Astrocyte (in vitro differentiated cells and primary cell): ENCODE data around the gene TSPAN32. TPM values are rescaled to one million over a fixed set of nuclear protein-coding genes. Genes with fewer than 3 reads are reported as not detected.

ENCODE experiments used
- DNase-seq: peaks from one replicate; pipeline ENCODE4 v3.0.0-alpha.2; 2010; ENCODE audit warnings: low read depth
- FAIRE-seq: peaks from 2 replicates; lab custom pipeline; 2011; peaks lifted over from hg19 to GRCh38; lab: Jason Lieb, UNC
- H2AFZ ChIP-seq: 2 replicates; pipeline ENCODE4 v1.6.0; 2012; ENCODE audit warnings: low read depth, low read length, inconsistent platforms
- H3K27ac ChIP-seq: 2 replicates; pipeline ENCODE4 v1.5.1; 2011; ENCODE audit warnings: low read depth, low read length, inconsistent platforms
- H3K27me3 ChIP-seq: 2 replicates; pipeline ENCODE4 v1.6.0; 2011; ENCODE audit warnings: low read length, inconsistent platforms; ENCODE audit not compliant: insufficient read depth
- H3K36me3 ChIP-seq: 2 replicates; pipeline ENCODE4 v1.5.1; 2011; ENCODE audit warnings: low read length, inconsistent platforms; ENCODE audit not compliant: insufficient read depth
- H3K4me1 ChIP-seq: 2 replicates; pipeline ENCODE4 v1.5.1; 2011; ENCODE audit warnings: low read length, inconsistent platforms; ENCODE audit not compliant: insufficient read depth
- H3K4me2 ChIP-seq: 2 replicates; pipeline ENCODE4 v1.6.0; 2012; ENCODE audit warnings: low read length, inconsistent platforms
- H3K4me3 ChIP-seq: 2 replicates; pipeline ENCODE4 v1.5.1; 2011; ENCODE audit warnings: low read depth, mild to moderate bottlenecking, low read length, inconsistent platforms; ENCODE audit not compliant: insufficient read depth
- H3K79me2 ChIP-seq: 2 replicates; pipeline ENCODE4 v1.6.0; 2012; ENCODE audit warnings: mild to moderate bottlenecking, low read length, inconsistent platforms; ENCODE audit not compliant: insufficient read depth
- H3K9ac ChIP-seq: 2 replicates; pipeline ENCODE4 v1.6.0; 2012; ENCODE audit warnings: mild to moderate bottlenecking, low read length, inconsistent platforms
- H3K9me3 ChIP-seq: 2 replicates; pipeline ENCODE4 v1.5.1; 2012; ENCODE audit warnings: low read depth, mild to moderate bottlenecking, low read length, inconsistent platforms; ENCODE audit not compliant: insufficient read depth
- H4K20me1 ChIP-seq: 2 replicates; pipeline ENCODE4 v1.6.0; 2012; ENCODE audit warnings: low read length, inconsistent platforms; ENCODE audit not compliant: insufficient read depth
- H3K27ac Mint-ChIP-seq: one replicate; pipeline ENCODE4 v1.8.0; 2021; ENCODE audit warnings: mild to moderate bottlenecking, mixed read lengths; ENCODE audit not compliant: unreplicated experiment
- H3K27me3 Mint-ChIP-seq: one replicate; pipeline ENCODE4 v1.8.0; 2021; ENCODE audit warnings: low read depth, mixed read lengths; ENCODE audit not compliant: unreplicated experiment
- H3K36me3 Mint-ChIP-seq: one replicate; pipeline ENCODE4 v1.8.0; 2021; ENCODE audit warnings: low read depth, mixed read lengths; ENCODE audit not compliant: unreplicated experiment
- H3K4me1 Mint-ChIP-seq: one replicate; pipeline ENCODE4 v1.8.0; 2021; ENCODE audit warnings: low read depth, mixed read lengths; ENCODE audit not compliant: unreplicated experiment
- H3K4me3 Mint-ChIP-seq: one replicate; pipeline ENCODE4 v1.8.0; 2021; ENCODE audit warnings: mild to moderate bottlenecking, moderate library complexity, mixed read lengths; ENCODE audit not compliant: unreplicated experiment
- H3K9me3 Mint-ChIP-seq: one replicate; pipeline ENCODE4 v1.8.0; 2021; ENCODE audit warnings: mild to moderate bottlenecking, mixed read lengths; ENCODE audit not compliant: unreplicated experiment
- CTCF ChIP-seq: IDR thresholded peaks from 2 replicates; pipeline ENCODE4 v1.5.1; 2011; ENCODE audit warnings: low read depth, mild to moderate bottlenecking, inconsistent platforms, low read length, moderate library complexity; ENCODE audit not compliant: insufficient read depth
- EZH2 ChIP-seq: IDR thresholded peaks from 2 replicates; pipeline ENCODE4 v1.6.1; 2012; ENCODE audit warnings: mild to moderate bottlenecking, low read length, inconsistent platforms; ENCODE audit not compliant: insufficient read depth
- total RNA-seq: library from RNA; stranded (reverse); gene quantifications from 2 replicates; pipeline ENCODE4 v1.2.1, GENCODE V29; 2021

The TSPAN32 gene
- total RNA-seq, 1 donor from 2014 or later, result not detected

GRCh38 chr11:2358754-2359442 is 57.1 kb downstream of the TSPAN32 start:
- H3K4me3 Mint-ChIP-seq, result no peak overlapping the region
- peaks cover 10% of the 10 kb centered on the region for H3K9me3 Mint-ChIP-seq
- no peak for TF ChIP-seq CTCF
- no peak for TF ChIP-seq EZH2
- no peak for FAIRE-seq
- no peaks in the 10 kb centered on the region for H3K27me3 ChIP-seq
- H3K79me2 ChIP-seq, result no peaks in the 10 kb centered on the region
- H3K36me3 ChIP-seq, result no peaks in the 10 kb centered on the region
- peaks cover 8% of the 10 kb centered on the region for H3K4me1 Mint-ChIP-seq
- no peaks in the 10 kb centered on the region for H4K20me1 ChIP-seq
- H3K4me3 ChIP-seq, result no peak overlapping the region
- no peak overlapping the region for H3K4me2 ChIP-seq
- no peak for DNase-seq
- H3K9me3 ChIP-seq, result no peaks in the 10 kb centered on the region
- no peak overlapping the region for H3K27ac ChIP-seq
- peaks cover 27% of the 10 kb centered on the region for H3K27me3 Mint-ChIP-seq
- H3K9ac ChIP-seq, result no peak overlapping the region
- no peak overlapping the region for H2AFZ ChIP-seq
- no peaks in the 10 kb centered on the region for H3K4me1 ChIP-seq
- peaks cover 9% of the 10 kb centered on the region for H3K36me3 Mint-ChIP-seq
- H3K27ac Mint-ChIP-seq, result no peak overlapping the region

GRCh38 chr11:2359557-2359956 is 57.7 kb downstream of the TSPAN32 start:
- Histone ChIP-seq H3K4me3 (no peak overlapping the region), H3K9ac (no peak overlapping the region), H3K9me3 (no peaks in the 10 kb centered on the region), H3K27ac (no peak overlapping the region), H3K4me2 (no peak overlapping the region), H3K79me2 (no peaks in the 10 kb centered on the region), H3K27me3 (no peaks in the 10 kb centered on the region), H2AFZ (no peak overlapping the region), H3K4me1 (no peaks in the 10 kb centered on the region), H3K36me3 (no peaks in the 10 kb centered on the region), H4K20me1 (no peaks in the 10 kb centered on the region)
- H3K27ac Mint-ChIP-seq, result no peak overlapping the region
- H3K4me3 Mint-ChIP-seq, result no peak overlapping the region
- H3K9me3 Mint-ChIP-seq, result peaks cover 10% of the 10 kb centered on the region
- H3K27me3 Mint-ChIP-seq, result peaks cover 25% of the 10 kb centered on the region
- H3K4me1 Mint-ChIP-seq, result peaks cover 8% of the 10 kb centered on the region
- FAIRE-seq, result no peak
- peaks cover 9% of the 10 kb centered on the region for H3K36me3 Mint-ChIP-seq
- TF ChIP-seq CTCF, result no peak
- TF ChIP-seq EZH2, result no peak
- no peak for DNase-seq

GRCh38 chr11:2360081-2360642 is 58.3 kb downstream of the TSPAN32 start:
- Histone ChIP-seq H4K20me1 (no peaks in the 10 kb centered on the region), H3K36me3 (no peaks in the 10 kb centered on the region), H3K27ac (no peak overlapping the region), H3K4me2 (no peak overlapping the region), H3K27me3 (no peaks in the 10 kb centered on the region), H3K9ac (no peak overlapping the region), H3K4me1 (no peaks in the 10 kb centered on the region), H3K4me3 (no peak overlapping the region), H3K79me2 (no peaks in the 10 kb centered on the region), H2AFZ (no peak overlapping the region), H3K9me3 (no peaks in the 10 kb centered on the region)
- no peak for TF ChIP-seq CTCF
- TF ChIP-seq EZH2, result no peak
- no peak for DNase-seq
- Mint-ChIP-seq H3K4me3 (no peak overlapping the region), H3K27me3 (peaks cover 26% of the 10 kb centered on the region), H3K36me3 (peaks cover 15% of the 10 kb centered on the region), H3K9me3 (peaks cover 8% of the 10 kb centered on the region), H3K27ac (no peak overlapping the region), H3K4me1 (peaks cover 5% of the 10 kb centered on the region)
- no peak for FAIRE-seq
